Esophagus muscularis mucosa (tissue), 3 donors: Measurements from ENCODE around the gene SH3GL3.

Experiments used
- POLR2A ChIP-seq: fragments of 450-650 bp; IDR thresholded peaks from one replicate; pipeline ENCODE4 v1.6.1; 2017; ENCODE audit warnings: antibody characterized with exemption, moderate library complexity, mild to moderate bottlenecking, low read depth
- POLR2AphosphoS5 ChIP-seq, 2 donors: sonication (generic); formaldehyde crosslinking; IDR thresholded peaks; one replicate each; pipeline ENCODE4 v1.6.1; 2017; ENCODE audit warnings: antibody characterized with exemption in 2 of 2
- TF ChIP-seq, protein P1 (sequence below), 3 experiments: fragments of 200-600 bp in 2 of 3; fragments of 450-650 bp in 1 of 3; sonication (generic) in 2 of 3; IDR thresholded peaks; one replicate each; pipeline ENCODE4 v1.5.1; 2017 to 2019; ENCODE audit warnings: antibody characterized with exemption in 3 of 3, mild to moderate bottlenecking in 2 of 3, moderate library complexity in 1 of 3

DNA sequence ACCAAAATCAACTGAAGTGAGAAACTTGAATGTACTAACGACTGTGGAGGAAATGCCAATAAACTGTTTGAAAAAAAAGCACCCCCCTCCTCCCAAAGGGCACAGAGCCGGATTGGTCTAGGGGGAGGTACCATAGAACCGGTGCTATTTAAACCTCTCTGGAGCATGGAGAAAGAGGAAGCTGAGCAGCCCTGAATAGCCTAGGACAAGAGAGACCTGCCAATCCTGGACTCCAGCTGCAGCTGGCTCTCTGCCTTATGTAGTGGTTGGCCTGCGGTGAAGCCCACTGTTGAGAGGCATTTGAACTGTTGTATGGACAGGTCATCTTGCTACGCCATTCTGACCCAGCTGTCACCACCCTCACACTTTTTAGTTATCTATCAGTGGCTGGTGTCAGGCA, 1.5 kb upstream of the SH3GL3 start:
- TF ChIP-seq, protein P1, sequence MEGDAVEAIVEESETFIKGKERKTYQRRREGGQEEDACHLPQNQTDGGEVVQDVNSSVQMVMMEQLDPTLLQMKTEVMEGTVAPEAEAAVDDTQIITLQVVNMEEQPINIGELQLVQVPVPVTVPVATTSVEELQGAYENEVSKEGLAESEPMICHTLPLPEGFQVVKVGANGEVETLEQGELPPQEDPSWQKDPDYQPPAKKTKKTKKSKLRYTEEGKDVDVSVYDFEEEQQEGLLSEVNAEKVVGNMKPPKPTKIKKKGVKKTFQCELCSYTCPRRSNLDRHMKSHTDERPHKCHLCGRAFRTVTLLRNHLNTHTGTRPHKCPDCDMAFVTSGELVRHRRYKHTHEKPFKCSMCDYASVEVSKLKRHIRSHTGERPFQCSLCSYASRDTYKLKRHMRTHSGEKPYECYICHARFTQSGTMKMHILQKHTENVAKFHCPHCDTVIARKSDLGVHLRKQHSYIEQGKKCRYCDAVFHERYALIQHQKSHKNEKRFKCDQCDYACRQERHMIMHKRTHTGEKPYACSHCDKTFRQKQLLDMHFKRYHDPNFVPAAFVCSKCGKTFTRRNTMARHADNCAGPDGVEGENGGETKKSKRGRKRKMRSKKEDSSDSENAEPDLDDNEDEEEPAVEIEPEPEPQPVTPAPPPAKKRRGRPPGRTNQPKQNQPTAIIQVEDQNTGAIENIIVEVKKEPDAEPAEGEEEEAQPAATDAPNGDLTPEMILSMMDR (IDR thresholded peaks at IDR 0.05) = no peak
- TF ChIP-seq POLR2AphosphoS5 (IDR thresholded peaks at IDR 0.05) = no peak
- TF ChIP-seq POLR2A = no peak
